ENCODE results near the gene SLC17A4.

GRCh38 chr6:25732468-25733198 lies 21.9 kb upstream of the SLC17A4 start:
- TF ChIP-seq CTCF (IDR thresholded peaks at IDR 0.05), result no peak
- TF ChIP-seq TCF7L2 (IDR thresholded peaks at IDR 0.05; ENCODE audit: low read depth, low read length), result no peak
- no peak for TF ChIP-seq POLR2AphosphoS5 (IDR thresholded peaks at IDR 0.05; ENCODE audit: low read depth, low read length)
- TF ChIP-seq SIN3A (IDR thresholded peaks at IDR 0.05; ENCODE audit: borderline replicate concordance, insufficient read depth, low read depth, low read length), result no peak

Data from Panc1 (cell line).